ENCODE results near the gene FOXP2.

FOXP2 gene

DNA sequence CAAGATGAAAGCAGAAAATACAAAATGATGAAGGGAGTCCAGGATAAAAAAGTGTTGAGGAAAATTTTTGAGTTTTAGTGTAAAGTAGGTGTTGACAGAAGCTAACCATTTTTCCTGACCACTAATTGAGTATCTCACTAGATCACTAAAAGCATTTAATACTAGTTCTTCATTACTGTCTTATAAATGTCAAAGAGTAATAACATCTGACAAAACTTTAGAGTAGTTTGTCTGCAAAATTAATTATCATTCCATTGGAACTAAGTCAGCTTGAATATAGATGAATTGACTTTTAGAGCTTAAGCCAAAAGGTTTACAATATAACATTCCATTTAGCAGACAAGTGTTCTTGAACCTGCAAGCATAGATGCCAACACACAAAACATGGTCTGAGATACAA, 232.9 kb downstream of the FOXP2 start:
- Histone ChIP-seq H3K9me2 (replicated peaks; ENCODE audit: low read depth, low read length) (no peaks in the 10 kb centered on the region), H3K79me2 (ENCODE audit: insufficient read depth, low read length) (no peaks in the 10 kb centered on the region), H3K9ac (ENCODE audit: low read depth, low read length, poor library complexity, severe bottlenecking) (no peak overlapping the region), H3F3A (ENCODE audit: low read depth) (no peaks in the 10 kb centered on the region), H3K27me3 (ENCODE audit: insufficient read depth, low read length, poor library complexity, severe bottlenecking) (no peaks in the 10 kb centered on the region), H3K4me3 (ENCODE audit: low read length, poor library complexity, severe bottlenecking) (no peak overlapping the region), H3K9me3 (ENCODE audit: insufficient read depth, low read depth, low read length) (no peaks in the 10 kb centered on the region), H4K20me1 (ENCODE audit: insufficient read depth, low read length, poor library complexity, severe bottlenecking) (no peaks in the 10 kb centered on the region), H3K4me1 (ENCODE audit: insufficient read depth, low read length, poor library complexity, severe bottlenecking) (no peaks in the 10 kb centered on the region), H3K36me3 (ENCODE audit: insufficient read depth, low read length) (no peaks in the 10 kb centered on the region), H3K4me2 (ENCODE audit: low read depth, low read length, poor library complexity, severe bottlenecking) (no peak overlapping the region), H2AFZ (ENCODE audit: low read length) (no peak overlapping the region)
- TF ChIP-seq, protein P1, sequence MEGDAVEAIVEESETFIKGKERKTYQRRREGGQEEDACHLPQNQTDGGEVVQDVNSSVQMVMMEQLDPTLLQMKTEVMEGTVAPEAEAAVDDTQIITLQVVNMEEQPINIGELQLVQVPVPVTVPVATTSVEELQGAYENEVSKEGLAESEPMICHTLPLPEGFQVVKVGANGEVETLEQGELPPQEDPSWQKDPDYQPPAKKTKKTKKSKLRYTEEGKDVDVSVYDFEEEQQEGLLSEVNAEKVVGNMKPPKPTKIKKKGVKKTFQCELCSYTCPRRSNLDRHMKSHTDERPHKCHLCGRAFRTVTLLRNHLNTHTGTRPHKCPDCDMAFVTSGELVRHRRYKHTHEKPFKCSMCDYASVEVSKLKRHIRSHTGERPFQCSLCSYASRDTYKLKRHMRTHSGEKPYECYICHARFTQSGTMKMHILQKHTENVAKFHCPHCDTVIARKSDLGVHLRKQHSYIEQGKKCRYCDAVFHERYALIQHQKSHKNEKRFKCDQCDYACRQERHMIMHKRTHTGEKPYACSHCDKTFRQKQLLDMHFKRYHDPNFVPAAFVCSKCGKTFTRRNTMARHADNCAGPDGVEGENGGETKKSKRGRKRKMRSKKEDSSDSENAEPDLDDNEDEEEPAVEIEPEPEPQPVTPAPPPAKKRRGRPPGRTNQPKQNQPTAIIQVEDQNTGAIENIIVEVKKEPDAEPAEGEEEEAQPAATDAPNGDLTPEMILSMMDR (conservative IDR thresholded peaks at IDR 0.05; ENCODE audit: low read length) = no peak
- TF ChIP-seq EZH2phosphoT487 (IDR thresholded peaks at IDR 0.05; ENCODE audit: borderline replicate concordance) = no peak

DNA sequence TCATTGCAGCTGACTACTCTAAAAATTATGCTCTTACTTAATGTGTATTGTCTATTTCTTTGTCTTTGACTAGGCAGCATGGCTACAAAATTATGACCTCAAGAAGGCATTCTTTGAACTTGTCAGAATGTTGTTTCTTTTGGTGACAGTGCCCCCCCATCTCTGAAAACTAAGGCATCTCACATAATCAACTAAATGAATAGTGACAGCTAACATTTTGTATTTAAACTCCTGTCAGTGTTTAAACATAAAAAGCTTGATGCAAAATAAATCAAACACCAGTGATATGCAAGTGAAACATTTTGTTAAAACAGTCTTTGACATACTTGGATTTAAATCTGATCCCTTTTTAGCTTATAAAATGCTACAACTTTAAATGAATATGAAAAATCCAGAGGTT, 233.5 kb downstream of the FOXP2 start:
- Histone ChIP-seq H3K9ac (ENCODE audit: low read depth, low read length, poor library complexity, severe bottlenecking) (no peak overlapping the region), H2AFZ (ENCODE audit: low read length) (no peak overlapping the region), H3K9me3 (ENCODE audit: insufficient read depth, low read depth, low read length) (no peaks in the 10 kb centered on the region), H3K27me3 (ENCODE audit: insufficient read depth, low read length, poor library complexity, severe bottlenecking) (no peaks in the 10 kb centered on the region), H3K79me2 (ENCODE audit: insufficient read depth, low read length) (no peaks in the 10 kb centered on the region), H3K36me3 (ENCODE audit: insufficient read depth, low read length) (no peaks in the 10 kb centered on the region), H3K4me2 (ENCODE audit: low read depth, low read length, poor library complexity, severe bottlenecking) (no peak overlapping the region), H3K4me3 (ENCODE audit: low read length, poor library complexity, severe bottlenecking) (no peak overlapping the region), H3K9me2 (replicated peaks; ENCODE audit: low read depth, low read length) (no peaks in the 10 kb centered on the region), H3K4me1 (ENCODE audit: insufficient read depth, low read length, poor library complexity, severe bottlenecking) (no peaks in the 10 kb centered on the region), H4K20me1 (ENCODE audit: insufficient read depth, low read length, poor library complexity, severe bottlenecking) (no peaks in the 10 kb centered on the region), H3F3A (ENCODE audit: low read depth) (no peaks in the 10 kb centered on the region)
- TF ChIP-seq EZH2phosphoT487 (IDR thresholded peaks at IDR 0.05; ENCODE audit: borderline replicate concordance) = no peak
- TF ChIP-seq, protein P1 (conservative IDR thresholded peaks at IDR 0.05; ENCODE audit: low read length) = no peak

DNA sequence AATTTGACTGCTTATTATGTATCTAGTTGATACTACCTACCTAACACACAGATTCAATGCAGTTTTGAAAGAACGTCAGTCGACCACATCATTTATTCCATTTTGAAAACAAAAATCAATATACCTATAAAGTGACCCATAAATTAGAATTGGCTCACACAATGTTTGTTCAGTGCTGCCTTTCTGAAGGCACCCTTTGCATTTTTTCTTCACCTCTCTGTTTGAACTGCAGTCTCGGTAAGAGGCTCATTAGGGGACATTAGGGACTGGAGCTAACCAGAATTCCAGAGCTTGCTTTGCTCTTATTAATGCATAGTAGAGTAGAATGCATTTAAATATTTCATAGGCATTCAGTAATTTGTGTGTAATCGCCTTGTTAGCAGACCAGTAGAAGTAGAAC, 234.1 kb downstream of the FOXP2 start:
- Histone ChIP-seq H3K27me3 (ENCODE audit: insufficient read depth, low read length, poor library complexity, severe bottlenecking) (no peaks in the 10 kb centered on the region), H3K79me2 (ENCODE audit: insufficient read depth, low read length) (no peaks in the 10 kb centered on the region), H3K9me2 (replicated peaks; ENCODE audit: low read depth, low read length) (no peaks in the 10 kb centered on the region), H3K9ac (ENCODE audit: low read depth, low read length, poor library complexity, severe bottlenecking) (no peak overlapping the region), H3K4me3 (ENCODE audit: low read length, poor library complexity, severe bottlenecking) (no peak overlapping the region), H2AFZ (ENCODE audit: low read length) (no peak overlapping the region), H3K36me3 (ENCODE audit: insufficient read depth, low read length) (no peaks in the 10 kb centered on the region), H4K20me1 (ENCODE audit: insufficient read depth, low read length, poor library complexity, severe bottlenecking) (no peaks in the 10 kb centered on the region), H3F3A (ENCODE audit: low read depth) (no peaks in the 10 kb centered on the region), H3K9me3 (ENCODE audit: insufficient read depth, low read depth, low read length) (no peaks in the 10 kb centered on the region), H3K4me2 (ENCODE audit: low read depth, low read length, poor library complexity, severe bottlenecking) (no peak overlapping the region), H3K4me1 (ENCODE audit: insufficient read depth, low read length, poor library complexity, severe bottlenecking) (no peaks in the 10 kb centered on the region)
- TF ChIP-seq, protein P1 (conservative IDR thresholded peaks at IDR 0.05; ENCODE audit: low read length) = no peak
- TF ChIP-seq EZH2phosphoT487 (IDR thresholded peaks at IDR 0.05; ENCODE audit: borderline replicate concordance) = no peak

Data from Loucy (cell line).